Hepatocyte (in vitro differentiated cells): ENCODE data around the gene BTRC.

Source experiments
- EZH2 ChIP-seq: fragments of 200-600 bp; sonication (generic); IDR thresholded peaks from 2 replicates; pipeline ENCODE4 v1.6.1; 2016; ENCODE audit warnings: antibody characterized with exemption, mild to moderate bottlenecking, borderline replicate concordance
- EZH2phosphoT487 ChIP-seq: fragments of 200-600 bp; sonication (generic); IDR thresholded peaks from one replicate; pipeline ENCODE4 v1.6.1; 2018; ENCODE audit warnings: antibody characterized with exemption, mild to moderate bottlenecking, low read depth, moderate library complexity; ENCODE audit not compliant: unreplicated experiment, severe bottlenecking
- TF ChIP-seq, protein P1 (sequence below): fragments of 200-600 bp; sonication (generic); IDR thresholded peaks from 2 replicates; pipeline ENCODE4 v1.5.1; 2016; ENCODE audit warnings: antibody characterized with exemption, mild to moderate bottlenecking; ENCODE audit not compliant: poor library complexity

DNA sequence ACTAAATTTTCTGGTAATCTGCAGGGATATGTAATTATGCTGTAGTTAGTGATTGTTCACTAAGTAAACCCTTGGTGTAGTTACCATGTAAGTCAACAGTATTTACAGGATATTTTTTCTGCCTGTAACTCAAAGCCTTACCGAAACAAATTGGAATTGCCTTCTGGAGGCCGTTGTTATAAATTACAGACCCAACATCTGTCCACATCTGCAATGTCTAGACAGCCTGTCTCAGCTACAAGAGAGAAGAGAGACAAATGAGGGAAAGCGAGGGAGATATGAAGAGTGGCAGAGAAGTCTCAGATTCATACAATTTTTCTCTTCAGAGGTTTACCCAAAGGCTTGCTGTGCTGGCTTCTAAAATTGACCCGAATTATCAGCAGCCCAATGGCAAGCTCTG lies 23.7 kb upstream of the BTRC start:
- TF ChIP-seq, protein P1, sequence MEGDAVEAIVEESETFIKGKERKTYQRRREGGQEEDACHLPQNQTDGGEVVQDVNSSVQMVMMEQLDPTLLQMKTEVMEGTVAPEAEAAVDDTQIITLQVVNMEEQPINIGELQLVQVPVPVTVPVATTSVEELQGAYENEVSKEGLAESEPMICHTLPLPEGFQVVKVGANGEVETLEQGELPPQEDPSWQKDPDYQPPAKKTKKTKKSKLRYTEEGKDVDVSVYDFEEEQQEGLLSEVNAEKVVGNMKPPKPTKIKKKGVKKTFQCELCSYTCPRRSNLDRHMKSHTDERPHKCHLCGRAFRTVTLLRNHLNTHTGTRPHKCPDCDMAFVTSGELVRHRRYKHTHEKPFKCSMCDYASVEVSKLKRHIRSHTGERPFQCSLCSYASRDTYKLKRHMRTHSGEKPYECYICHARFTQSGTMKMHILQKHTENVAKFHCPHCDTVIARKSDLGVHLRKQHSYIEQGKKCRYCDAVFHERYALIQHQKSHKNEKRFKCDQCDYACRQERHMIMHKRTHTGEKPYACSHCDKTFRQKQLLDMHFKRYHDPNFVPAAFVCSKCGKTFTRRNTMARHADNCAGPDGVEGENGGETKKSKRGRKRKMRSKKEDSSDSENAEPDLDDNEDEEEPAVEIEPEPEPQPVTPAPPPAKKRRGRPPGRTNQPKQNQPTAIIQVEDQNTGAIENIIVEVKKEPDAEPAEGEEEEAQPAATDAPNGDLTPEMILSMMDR = no peak
- TF ChIP-seq EZH2 = no peak
- no peak for TF ChIP-seq EZH2phosphoT487
